Erythroblast (primary cell): ENCODE results near the gene FHIP1A.

Experiments used
- GATA1 ChIP-seq: IDR thresholded peaks from 2 replicates; pipeline ENCODE4 v1.6.1; 2011; ENCODE audit warnings: low read depth, mild to moderate bottlenecking, control low read depth, low read length, moderate library complexity
- POLR2A ChIP-seq: IDR thresholded peaks from 2 replicates; pipeline ENCODE4 v1.6.1; 2011; ENCODE audit warnings: mild to moderate bottlenecking, low read length

DNA sequence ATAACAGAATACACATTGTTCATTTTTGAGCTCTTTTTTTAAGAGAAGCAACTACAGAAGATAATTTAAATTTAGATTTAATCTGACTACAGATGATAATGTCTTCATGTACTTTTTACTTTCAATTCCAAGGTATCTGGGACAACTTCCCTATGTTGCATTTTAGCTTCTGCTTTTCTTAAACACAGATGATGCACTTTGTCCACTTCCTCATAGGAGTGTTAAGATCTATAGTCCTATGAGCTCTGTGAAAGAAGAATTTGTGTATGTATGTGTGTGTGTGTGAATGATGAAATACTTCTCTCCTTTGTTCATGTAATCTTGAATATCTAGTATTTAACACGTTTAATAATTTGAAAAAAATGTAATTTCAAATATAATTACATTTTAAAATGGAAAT, 5.3 kb upstream of the FHIP1A start:
- TF ChIP-seq POLR2A = no peak
- no peak for TF ChIP-seq GATA1
